Ecto neural progenitor cell (in vitro differentiated cells): Measurements from ENCODE around the gene STING1.
"Not testable (repeated sequence)": the region's sequence is repeated elsewhere in the genome, so short reads cannot be mapped to it uniquely, and the experiment has no call there.

Experiments used
- DNase-seq: peaks from one replicate; pipeline ENCODE4 v3.0.0-alpha.2; 2018; ENCODE audit warnings: low spot score

STING1 gene

DNA sequence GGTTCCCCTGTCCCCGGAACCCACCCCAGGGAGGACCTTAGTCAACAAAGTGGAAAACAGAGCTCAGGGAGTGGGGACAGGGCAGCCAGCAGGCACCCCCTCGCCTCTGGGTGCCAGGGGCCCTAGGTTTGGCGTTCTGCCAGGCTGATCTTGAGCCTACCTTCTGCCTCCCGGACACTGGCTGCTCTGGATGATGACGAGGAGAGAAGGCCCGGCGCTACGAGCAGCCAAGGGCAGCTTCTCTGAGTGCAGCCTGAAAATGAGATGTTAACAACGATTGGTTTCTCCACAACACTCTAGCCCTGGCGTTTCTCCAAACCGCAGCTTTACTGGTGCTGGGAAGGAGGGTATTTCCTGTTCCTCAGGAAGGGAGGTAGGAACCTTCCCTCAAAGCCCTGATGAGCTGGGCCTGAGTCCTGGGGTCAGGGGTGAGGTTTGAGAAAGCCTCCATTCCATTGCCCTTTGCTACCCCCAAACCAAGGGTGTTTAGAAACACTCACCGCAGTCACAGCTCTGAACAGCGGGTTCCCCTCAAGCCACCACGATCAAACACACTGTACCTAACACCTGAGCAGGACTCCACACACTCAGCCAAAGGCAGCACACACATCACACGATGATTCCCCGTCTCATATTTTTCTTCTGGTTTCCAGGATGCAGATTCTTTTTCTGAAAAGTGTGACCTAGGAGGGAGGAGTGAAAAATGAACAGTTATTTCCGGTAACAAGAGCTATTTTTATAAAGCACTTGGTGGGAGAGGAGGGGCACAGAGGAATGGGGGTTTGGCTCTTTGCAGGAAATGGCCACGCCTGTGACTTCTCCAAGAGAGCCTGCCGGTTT lies at the start of gene STING1:
Gene STING1, minus strand, starts transcription at position 709 of the 840 bp plus-strand sequence. CDS start 1,054 bp downstream, outside the sequence.
- DNase-seq: no peak

DNA sequence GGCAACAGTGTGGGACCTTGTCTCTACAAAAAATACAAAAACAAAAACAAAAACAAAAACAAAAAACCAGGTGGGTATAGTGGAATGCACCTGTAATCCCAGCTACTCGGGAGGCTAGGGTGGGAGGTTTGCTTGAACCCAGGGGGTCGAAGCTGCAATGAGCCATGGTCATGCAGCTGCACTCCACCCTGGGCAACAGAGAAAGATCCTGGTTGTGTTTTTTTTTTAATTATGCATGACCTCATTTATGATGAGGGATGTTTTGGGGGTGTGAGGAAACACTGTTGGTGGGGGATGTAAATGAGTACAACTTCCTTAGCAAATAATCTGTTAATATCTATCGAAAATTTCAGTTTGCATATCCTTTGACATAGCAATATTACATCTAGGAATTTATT lies 49.2 kb upstream of the STING1 start:
- DNase-seq: no peak

DNA sequence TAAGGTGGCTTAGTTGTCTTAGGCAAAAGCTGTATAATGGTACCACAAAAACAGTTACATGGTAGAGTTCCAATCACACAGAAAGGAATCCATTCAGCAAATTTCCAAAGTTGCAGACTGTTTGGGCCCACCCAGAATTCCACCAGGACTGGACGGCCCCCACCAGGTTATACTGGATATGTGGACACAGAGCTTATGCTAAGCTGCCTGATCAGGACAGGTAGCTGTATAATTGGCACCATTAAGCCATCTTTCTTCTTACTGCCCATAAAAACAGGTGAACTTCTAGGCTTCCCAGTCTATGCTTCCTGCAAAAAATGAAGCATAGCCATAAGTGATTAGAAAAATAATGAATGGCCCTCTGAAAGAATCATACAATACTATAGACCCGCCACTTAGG lies 47.5 kb upstream of the STING1 start:
- not testable (repeated sequence) for DNase-seq

DNA sequence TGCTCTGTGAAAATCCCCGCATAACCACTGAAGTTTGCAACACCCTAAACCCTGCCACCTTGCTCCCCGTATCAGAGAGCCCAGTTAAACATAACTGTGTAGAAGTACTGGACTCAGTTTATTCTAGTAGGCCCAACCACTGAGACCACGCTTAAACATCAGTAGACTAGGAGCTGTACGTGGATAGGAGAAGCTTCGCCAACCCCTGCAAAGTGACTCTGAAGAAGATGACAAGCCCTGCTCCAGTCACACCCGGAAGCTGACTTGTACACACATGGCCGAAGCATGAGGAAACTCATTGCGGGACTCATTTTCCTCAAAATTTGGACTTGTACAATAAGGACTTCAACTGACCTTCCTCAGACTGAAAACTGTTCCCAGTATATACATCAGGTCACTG lies 46.1 kb upstream of the STING1 start:
- not testable (repeated sequence) for DNase-seq

DNA sequence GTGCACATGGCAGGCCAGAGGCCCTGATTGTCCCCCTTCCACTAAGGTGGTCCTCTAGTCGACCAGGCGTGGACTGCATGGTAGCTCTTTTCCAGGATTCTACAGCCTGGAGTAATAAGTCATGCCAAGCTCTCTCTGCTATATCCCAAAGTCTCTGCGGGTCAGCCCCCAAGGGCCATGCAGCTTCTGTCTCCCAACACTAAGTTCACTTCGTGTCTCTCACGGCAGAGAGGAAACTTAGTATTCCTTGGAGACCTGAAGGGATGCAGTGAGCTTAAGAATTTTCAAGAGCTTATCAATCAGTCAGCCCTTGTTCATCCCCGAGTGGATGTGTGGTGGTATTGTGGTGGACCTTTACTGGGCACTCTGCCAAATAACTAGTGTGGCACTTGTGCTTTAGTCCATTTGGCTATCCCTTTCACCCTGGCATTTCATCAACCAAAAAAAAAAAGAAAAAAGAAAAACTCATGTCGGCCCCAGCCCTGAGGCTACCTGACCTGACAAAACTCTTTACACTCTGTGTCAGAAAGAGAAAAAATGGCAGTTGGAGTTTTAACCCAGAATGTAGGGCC lies 45.4 kb upstream of the STING1 start:
- not testable (repeated sequence) for DNase-seq

DNA sequence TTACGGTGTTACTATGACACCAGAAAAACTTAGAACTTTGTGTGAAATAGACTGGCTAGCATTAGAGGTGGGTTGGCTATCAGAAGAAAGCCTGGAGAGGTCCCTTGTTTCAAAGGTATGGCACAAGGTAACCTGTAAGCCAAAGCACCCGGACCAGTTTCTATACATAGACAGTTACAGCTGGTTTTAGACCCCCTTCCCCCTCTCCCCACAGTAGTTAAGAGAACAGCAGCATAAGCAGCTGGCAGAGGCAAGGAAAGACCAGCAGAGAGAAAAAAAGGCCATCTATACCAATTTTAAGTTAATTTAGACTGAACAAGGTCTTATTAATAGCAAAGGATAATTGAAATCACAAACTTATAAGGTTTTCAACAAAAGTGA lies 44.5 kb upstream of the STING1 start:
- not testable (repeated sequence) for DNase-seq

DNA sequence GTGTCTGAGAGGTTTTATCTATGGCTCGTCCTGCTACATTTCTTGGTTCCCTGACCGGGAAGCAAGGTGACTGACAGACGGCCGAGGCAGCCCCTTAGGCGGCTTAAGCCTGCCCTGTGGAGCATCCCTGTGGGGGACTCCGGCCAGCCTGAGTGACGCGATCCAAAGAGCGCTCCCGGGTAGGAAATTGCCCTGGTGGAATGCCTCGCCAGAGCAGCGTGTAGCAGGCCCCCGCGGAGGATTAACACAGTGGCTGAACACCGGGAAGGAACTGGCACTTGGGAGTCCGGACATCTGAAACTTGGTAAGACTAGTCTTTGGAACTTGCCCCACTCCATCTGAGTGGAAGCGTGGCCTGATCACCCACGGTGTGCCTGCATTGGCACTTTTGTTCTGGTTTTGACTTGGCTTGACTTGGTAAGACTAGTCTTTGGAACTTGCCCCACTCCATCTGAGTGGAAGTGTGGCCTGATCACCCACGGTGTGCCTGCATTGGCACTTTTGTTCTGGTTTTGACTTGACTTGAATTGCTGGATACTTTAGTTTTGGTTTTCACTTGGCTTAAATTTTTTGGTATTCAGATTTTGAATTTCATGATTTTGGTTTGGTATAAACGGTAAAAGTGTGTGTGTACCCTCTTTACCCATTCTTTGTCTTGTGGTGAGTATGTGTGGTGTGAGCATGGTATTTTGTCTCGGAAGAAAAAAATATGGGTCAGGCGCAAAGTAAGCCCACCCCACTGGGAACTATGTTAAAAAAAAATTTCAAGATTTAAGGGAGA lies 43.9 kb upstream of the STING1 start:
- peak; percentile 81 for DNase-seq

DNA sequence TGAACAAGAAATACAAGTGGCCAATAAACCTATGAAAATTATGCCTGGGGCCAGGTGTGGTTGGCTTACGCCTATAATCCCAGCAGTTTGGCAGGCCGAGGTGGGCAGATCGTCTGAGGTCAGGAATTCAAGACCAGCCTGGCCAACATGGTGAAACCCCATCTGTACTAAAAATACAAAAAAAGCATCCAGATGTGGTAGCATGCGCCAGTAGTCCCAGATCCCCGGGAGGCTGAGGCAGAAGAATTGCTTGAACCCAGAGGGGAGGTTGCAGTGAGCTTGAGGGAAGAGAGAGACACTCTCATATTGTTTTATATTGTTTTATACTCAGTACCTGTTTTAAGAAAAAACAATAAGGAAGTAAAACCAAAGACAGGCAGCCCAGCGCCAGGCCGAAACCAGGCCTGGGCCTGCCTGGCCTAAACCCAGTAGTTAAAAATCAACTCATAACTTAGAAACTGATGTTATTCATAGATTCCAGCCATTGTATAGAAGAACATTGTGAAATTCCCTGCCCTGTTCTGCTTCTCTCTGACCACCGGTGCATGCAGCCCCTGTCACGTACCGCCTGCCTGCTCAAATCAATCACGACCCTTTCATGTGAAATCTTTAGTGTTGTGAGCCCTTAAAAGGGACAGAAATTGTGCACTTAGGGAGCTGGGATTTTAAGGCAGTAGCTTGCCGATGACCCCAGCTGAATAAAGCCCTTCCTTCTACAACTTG lies 43.2 kb upstream of the STING1 start:
- DNase-seq: not testable (repeated sequence)

DNA sequence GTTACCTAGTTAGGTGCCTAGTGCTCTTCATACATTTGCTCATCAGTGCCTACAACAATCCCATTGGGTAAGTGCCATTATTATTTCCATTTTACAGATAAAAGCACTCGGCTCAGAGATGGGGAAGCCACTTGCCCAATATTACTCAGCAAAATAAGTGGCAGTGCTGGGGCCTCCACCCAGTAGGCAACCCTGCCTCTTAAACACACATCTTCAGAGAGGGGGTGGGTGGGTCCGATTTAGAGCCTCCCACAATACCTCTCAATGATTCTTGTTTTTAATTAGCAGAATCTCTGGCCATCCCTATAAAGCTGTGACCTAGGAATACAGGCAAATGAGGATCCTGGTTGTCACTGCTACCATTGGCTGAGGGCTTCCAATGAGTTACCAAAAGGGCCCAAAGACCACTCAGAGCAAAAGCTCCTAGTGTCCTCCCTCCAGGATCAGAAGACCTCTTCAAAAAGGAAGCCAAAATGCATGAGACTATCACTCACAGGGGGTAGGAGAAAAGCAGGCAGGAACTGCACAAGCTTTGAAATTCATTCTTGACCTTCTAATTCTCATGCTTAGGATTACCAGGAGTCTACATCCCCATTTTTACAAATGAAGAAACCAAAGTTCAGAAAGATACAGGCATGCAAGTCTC lies 42.5 kb upstream of the STING1 start:
- no peak for DNase-seq

DNA sequence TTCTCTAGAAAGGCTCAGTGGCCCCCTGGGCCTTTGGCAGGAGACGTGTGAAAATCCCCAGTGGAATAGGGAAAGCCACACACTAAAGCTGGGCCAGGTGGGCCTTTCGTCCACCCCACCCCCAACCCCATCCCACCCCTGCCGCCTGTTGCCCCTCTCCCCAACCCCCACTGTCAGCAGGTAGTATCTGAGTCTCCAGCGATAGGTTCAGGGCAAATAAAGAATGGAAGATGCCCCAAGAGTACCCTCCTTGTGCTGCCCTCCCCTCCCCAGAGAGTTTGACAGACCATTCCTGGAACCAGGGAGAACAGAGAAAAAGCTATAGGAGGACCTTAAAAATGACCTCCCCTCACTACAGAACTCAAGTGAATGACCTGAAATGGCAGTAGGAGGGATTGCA lies 41.9 kb upstream of the STING1 start:
- no peak for DNase-seq

- no peak for DNase-seq
Observed at GRCh38 chr5:139523635-139524445, 41.3 kb upstream of the STING1 start.

DNA sequence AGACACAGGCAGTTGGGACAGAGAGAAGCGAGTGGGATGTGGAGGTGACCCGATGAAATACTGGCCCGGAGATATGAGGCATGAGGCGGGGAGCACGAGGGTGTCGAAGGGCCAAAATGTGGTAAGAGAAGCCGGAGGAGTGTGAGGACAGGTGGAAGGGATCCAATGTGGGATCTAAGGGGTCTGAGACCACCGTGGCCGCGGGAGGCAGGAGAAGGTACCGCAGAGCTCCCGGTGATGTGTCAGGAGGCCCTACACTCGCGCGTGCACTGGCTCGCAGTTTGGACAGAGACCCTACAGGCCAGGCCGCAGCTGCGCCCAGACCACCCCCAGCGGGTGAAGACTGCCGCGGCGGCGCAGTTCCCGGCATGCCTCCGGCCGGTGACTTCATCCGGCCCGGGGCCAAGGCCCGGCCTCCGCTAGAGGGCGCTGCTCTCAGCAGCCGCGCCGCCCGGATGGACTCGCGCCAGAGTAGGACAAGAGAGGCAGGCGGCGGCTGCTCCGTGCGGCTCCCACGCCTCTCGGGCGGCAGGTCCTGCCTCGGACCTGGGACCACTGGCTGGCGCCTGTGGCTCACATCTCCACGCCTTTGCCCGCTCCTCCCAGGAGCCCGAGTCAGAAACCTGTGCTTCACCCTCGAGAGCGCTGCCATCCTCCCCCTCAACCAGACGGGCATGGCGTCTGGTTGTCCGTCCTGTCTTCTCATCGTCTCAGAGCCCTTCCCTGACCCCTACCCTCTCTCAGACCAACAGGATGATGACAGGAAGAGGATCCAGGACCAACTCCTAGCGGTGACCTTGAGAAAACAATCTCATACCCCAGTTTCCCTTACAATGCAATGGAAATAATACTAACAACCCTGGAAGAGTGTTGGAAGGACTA lies 35.4 kb upstream of the STING1 start:
- peak; percentile 98 for DNase-seq

DNA sequence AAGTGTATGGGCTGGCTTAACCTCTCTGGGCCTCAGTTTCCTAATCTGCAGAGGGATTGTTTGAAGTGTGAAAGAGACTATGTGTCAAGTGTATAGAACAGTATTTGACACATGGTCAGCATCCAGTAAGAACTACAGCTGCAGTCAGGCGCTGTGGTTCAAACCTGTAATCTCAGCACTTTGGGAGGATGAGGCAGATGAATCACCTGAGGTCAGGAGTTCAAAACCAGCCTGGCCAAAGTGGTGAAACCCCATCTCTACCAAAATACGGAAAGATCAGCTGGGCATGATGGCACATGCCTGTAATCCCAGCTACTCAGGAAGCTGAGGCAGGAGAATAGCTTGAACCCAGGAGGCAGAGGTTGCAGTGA lies 31.9 kb upstream of the STING1 start:
- no peak for DNase-seq

GRCh38 chr5:139513852-139514485 lies 31.4 kb upstream of the STING1 start:
- DNase-seq: no peak

DNA sequence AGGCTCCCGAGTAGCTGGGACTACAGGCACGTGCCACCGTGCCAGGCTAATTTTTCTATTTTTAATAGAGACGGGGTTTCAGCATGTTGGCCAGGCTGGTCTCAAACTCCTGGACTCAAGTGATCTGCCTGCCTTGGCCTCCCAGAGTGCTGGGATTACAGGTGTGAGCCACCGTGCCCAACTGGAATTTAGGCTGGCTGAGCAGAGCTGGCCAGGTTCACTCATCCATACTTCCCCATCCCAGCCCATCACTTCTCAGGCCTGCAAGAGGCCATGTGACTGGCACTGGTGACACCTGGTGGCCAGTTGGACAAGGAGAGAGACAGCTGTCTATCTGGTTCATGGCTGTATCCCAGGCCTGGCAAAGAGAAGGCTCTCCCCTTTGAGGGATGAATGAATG lies 30.9 kb upstream of the STING1 start:
- DNase-seq: peak; percentile 82

GRCh38 chr5:139512786-139513390 lies 30.3 kb upstream of the STING1 start:
- no peak for DNase-seq

DNA sequence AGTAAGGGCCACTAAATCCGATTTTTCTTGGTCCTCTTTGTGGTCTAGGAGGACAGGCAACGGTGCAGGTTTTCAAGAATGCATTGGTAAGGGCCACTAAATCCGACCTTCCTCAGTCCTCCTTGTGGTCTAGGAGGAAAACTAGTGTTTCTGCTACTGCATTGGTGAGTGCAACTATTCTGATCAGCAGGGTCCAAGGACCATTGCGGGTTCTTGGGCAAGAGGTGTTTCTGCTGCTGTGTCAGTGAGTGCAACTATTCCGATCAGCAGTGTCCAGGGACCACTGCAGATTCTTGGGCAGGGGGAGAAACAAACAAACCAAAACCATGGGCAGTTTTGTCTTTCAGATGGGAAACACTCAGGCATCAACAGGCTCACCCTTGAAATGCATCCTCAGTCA lies 22.2 kb upstream of the STING1 start:
- not testable (repeated sequence) for DNase-seq

GRCh38 chr5:139503879-139504278 lies 21.3 kb upstream of the STING1 start:
- not testable (repeated sequence) for DNase-seq
